Activated CD8-positive, alpha-beta T cell treated with anti-CD3 and anti-CD28 coated beads, Interleukin-2, amount 10 ng/mL, durations not matched to agents 7 days and 5 days (primary cell): ENCODE data around the gene DNAH9. TPM values are rescaled to one million over a fixed set of nuclear protein-coding genes. Genes with fewer than 3 reads are reported as not detected.

Experiments used
- ATAC-seq: fragments of 150-1000 bp; cut with Tn5 transposase; one replicate; pipeline ENCODE4 v1.10.0; 2021; ENCODE audit warnings: moderate library complexity
- CTCF ChIA-PET: fragments of 350-600 bp; sonication (Branson Sonifier 250); formaldehyde crosslinking; loops from one replicate; lab custom pipeline; 2021; ENCODE audit warnings: antibody characterized with exemption; lab: Charles Lee
- POLR2A ChIA-PET: fragments of 350-600 bp; sonication (Branson Sonifier 250); formaldehyde crosslinking; loops from one replicate; lab custom pipeline; 2021; ENCODE audit warnings: antibody characterized with exemption; lab: Charles Lee
- DNase-seq: peaks from one replicate; pipeline ENCODE4 v3.0.0-alpha.2; 2020
- H3K27ac Mint-ChIP-seq: one replicate; pipeline ENCODE4 v1.8.0; 2021; ENCODE audit warnings: mild to moderate bottlenecking, mixed read lengths
- H3K27me3 Mint-ChIP-seq: one replicate; pipeline ENCODE4 v1.8.0; 2021; ENCODE audit warnings: low read depth, mixed read lengths
- H3K36me3 Mint-ChIP-seq: one replicate; pipeline ENCODE4 v1.8.0; 2021; ENCODE audit warnings: low read depth, mixed read lengths
- H3K4me1 Mint-ChIP-seq: one replicate; pipeline ENCODE4 v1.8.0; 2021; ENCODE audit warnings: low read depth, mixed read lengths
- H3K4me3 Mint-ChIP-seq: one replicate; pipeline ENCODE4 v1.8.0; 2021; ENCODE audit warnings: mild to moderate bottlenecking, mixed read lengths
- H3K9me3 Mint-ChIP-seq: one replicate; pipeline ENCODE4 v1.8.0; 2022; ENCODE audit warnings: mixed read lengths; ENCODE audit not compliant: insufficient read depth
- total RNA-seq, 2 experiments: library from RNA; stranded (reverse); gene quantifications; one replicate each; pipeline ENCODE4 v1.2.3, GENCODE V29; 2021

The DNAH9 gene
- total RNA-seq, 2 experiments from 2014 or later, result not detected

DNA sequence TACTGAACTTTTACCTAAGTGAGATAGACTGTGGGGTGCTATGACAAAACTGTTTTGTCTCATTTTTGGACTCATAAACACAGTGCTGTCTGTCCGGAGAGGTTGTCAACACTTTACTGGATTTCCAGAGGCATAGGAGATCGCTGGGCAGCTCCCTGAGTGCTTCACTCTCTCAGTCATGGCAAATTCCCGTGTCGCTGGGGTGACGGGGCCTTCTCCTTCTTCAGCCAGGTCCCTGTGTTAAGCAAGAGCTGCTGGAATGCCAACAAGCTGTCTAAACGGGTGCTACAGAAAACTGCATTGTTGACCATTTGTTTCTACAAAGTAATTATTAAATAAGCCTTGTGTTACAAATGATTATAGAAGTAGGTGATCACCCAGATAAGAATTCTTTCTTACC is 141.6 kb downstream of the DNAH9 start:
- ATAC-seq (no peak), DNase-seq (no peak)
- POLR2A ChIA-PET, result no interaction called here
- Mint-ChIP-seq H3K4me3 (no peak overlapping the region), H3K27ac (no peak overlapping the region), H3K4me1 (no peaks in the 10 kb centered on the region), H3K9me3 (no peaks in the 10 kb centered on the region), H3K27me3 (no peaks in the 10 kb centered on the region), H3K36me3 (no peaks in the 10 kb centered on the region)
- CTCF ChIA-PET, result no interaction called here

DNA sequence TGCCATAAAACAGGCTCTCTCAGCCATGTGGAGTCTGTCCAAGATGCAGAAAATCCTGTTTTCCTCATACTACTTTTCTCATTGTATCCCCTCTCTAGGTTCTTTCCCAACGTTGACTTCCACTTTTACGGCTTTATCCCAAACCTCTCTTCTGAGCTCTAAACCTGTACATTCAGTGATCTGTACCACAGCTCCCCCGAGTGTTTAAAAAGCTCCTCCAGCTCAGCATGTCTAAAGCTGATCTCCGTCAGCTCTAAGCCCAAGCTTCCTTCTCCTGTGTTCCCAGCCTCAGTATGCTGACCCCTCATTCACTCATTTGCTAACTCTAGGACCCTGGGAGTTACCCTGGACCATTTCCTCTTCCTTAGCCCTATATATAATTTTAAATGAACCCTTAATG is 144.6 kb downstream of the DNAH9 start:
- no peak for ATAC-seq
- no peaks in the 10 kb centered on the region for H3K36me3 Mint-ChIP-seq
- no peaks in the 10 kb centered on the region for H3K27me3 Mint-ChIP-seq
- no peak for DNase-seq
- H3K4me1 Mint-ChIP-seq, result no peaks in the 10 kb centered on the region
- ChIA-PET POLR2A (no interaction called here), CTCF (no interaction called here)
- H3K4me3 Mint-ChIP-seq, result no peak overlapping the region
- no peaks in the 10 kb centered on the region for H3K9me3 Mint-ChIP-seq
- H3K27ac Mint-ChIP-seq, result no peak overlapping the region

DNA sequence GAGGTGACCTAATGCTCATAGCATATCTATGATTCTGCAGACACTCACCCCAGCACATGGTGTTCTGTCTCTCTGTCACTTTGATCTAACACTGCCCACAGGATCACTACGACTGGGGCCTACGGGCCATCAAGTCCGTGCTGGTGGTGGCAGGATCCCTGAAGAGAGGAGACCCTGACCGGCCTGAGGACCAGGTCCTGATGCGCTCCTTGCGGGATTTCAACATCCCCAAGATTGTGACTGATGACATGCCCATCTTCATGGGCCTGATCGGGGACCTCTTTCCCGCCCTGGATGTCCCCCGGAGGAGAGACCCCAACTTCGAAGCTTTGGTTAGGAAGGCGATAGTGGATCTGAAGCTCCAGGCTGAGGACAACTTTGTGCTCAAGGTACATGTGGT is 146.4 kb downstream of the DNAH9 start:
- no peaks in the 10 kb centered on the region for H3K27me3 Mint-ChIP-seq
- ATAC-seq, result no peak
- CTCF ChIA-PET, result no interaction called here

DNA sequence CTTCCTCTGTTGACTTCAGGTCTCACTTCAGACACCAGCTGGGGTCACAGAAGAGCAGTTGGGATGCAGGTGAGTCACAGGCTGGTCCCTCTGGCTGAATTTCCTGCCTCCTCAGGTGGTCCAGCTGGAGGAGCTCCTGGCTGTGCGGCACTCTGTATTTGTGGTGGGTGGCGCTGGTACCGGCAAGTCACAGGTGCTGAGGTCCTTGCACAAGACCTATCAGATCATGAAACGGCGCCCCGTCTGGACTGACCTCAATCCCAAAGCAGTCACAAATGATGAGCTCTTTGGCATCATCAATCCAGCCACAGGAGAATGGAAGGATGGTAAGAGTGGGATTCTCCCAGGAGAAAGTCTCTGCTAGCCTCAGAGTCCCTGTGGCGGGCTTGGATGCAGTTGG is 149.2 kb downstream of the DNAH9 start:
- ATAC-seq (no peak), DNase-seq (no peak)
- Mint-ChIP-seq H3K4me3 (no peak overlapping the region), H3K36me3 (no peaks in the 10 kb centered on the region), H3K4me1 (no peaks in the 10 kb centered on the region), H3K9me3 (no peaks in the 10 kb centered on the region), H3K27ac (no peak overlapping the region), H3K27me3 (no peaks in the 10 kb centered on the region)
- ChIA-PET CTCF (no interaction called here), POLR2A (no interaction called here)

More for the DNA sequence above, 146.4 kb downstream of the DNAH9 start:
- no peak for DNase-seq
- POLR2A ChIA-PET, result no interaction called here
- Mint-ChIP-seq H3K36me3 (no peaks in the 10 kb centered on the region), H3K27ac (no peak overlapping the region), H3K4me1 (no peaks in the 10 kb centered on the region), H3K9me3 (no peaks in the 10 kb centered on the region), H3K4me3 (no peak overlapping the region)

DNA sequence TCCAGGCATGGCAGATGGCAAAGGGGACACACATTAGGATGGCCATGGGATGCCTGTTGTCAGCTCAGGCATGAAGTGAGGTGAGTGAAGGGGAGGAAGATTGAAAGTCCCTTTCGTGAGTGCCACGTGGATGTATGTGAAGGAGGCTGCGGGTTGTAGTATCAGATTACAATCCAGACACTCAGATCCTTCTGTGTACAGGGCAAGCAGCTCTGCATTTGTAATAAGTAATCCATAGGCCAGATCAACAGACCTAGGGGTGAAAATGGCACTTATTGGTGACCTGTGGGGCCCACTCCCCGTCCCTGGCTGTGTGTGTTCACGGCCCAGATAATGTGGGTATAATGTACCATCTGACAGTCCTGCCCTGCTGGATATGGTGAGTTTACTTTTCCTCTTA is 159.5 kb downstream of the DNAH9 start:
- ChIA-PET POLR2A (no interaction called here), CTCF (no interaction called here)
- Mint-ChIP-seq H3K4me1 (no peaks in the 10 kb centered on the region), H3K36me3 (no peaks in the 10 kb centered on the region), H3K4me3 (no peak overlapping the region), H3K27me3 (no peaks in the 10 kb centered on the region), H3K27ac (no peak overlapping the region), H3K9me3 (no peaks in the 10 kb centered on the region)
- no peak for ATAC-seq
- no peak for DNase-seq

DNA sequence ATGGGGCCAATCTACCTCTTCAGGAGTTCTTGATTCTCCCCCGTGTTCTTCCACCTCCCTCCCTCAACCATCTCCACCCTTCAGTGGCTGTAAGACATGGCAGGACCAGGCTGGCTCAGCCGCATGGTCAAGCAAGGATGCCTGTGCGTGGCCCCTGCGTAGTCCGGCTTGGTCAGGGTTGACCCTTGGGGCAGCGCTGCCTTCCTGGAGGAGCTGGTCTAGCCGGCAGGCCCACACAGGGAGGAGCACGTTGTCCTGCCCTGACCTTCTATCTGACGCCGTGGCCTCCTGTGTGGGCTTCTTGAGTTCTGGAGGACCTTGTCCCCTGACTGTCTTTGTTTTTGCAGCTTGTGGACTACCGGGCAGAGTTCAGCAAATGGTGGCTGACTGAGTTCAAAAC is 169.8 kb downstream of the DNAH9 start:
- ChIA-PET CTCF (no interaction called here), POLR2A (no interaction called here)
- Mint-ChIP-seq H3K27me3 (no peaks in the 10 kb centered on the region), H3K4me3 (no peak overlapping the region), H3K9me3 (no peaks in the 10 kb centered on the region), H3K27ac (no peak overlapping the region), H3K4me1 (no peaks in the 10 kb centered on the region), H3K36me3 (no peaks in the 10 kb centered on the region)
- ATAC-seq (no peak), DNase-seq (no peak)

DNA sequence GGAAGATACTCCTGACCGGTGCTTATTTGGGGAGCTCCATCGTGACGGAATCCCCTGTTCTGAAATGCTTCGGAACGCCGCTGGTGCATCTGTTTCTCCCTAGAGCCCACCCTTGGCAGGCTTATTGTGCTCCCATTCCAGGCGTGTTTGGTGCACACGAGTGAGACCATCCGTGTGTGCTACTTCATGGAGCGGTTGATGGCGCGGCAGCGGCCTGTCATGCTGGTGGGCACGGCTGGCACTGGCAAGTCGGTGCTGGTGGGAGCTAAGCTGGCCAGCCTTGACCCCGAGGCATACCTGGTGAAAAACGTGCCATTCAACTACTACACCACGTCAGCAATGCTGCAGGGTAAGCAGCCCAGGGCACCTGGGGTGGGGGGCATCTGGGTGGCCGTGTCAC is 170.7 kb downstream of the DNAH9 start:
- Mint-ChIP-seq H3K27me3 (no peaks in the 10 kb centered on the region), H3K36me3 (no peaks in the 10 kb centered on the region), H3K9me3 (no peaks in the 10 kb centered on the region), H3K4me1 (no peaks in the 10 kb centered on the region), H3K4me3 (no peak overlapping the region), H3K27ac (no peak overlapping the region)
- CTCF ChIA-PET, result no interaction called here
- POLR2A ChIA-PET, result no interaction called here
- ATAC-seq, result no peak
- DNase-seq, result no peak

DNA sequence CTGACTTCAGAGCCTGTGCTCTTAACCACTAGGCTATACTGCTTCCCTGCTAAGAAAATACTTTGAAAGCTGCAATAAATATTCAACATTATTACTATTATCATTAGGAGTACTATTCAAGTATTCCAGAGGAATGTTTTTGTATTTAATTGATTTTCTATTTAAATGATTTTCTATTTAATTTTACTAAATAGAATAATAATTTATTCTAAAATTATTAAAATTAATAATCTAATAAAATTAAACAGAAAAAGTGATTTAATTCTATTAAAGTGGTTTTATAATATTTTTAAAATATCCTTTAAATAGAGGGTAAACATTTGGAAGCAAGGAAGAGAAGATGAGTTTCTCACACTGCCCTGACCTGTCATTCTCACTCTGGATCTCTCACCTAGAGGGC is 173.8 kb downstream of the DNAH9 start:
- no peaks in the 10 kb centered on the region for H3K36me3 Mint-ChIP-seq
- no peaks in the 10 kb centered on the region for H3K27me3 Mint-ChIP-seq
- POLR2A ChIA-PET, result no interaction called here
- H3K4me1 Mint-ChIP-seq, result no peaks in the 10 kb centered on the region
- no peak overlapping the region for H3K27ac Mint-ChIP-seq
- CTCF ChIA-PET, result no interaction called here
- H3K4me3 Mint-ChIP-seq, result no peak overlapping the region
- no peak for ATAC-seq
- H3K9me3 Mint-ChIP-seq, result no peaks in the 10 kb centered on the region
- DNase-seq, result no peak

DNA sequence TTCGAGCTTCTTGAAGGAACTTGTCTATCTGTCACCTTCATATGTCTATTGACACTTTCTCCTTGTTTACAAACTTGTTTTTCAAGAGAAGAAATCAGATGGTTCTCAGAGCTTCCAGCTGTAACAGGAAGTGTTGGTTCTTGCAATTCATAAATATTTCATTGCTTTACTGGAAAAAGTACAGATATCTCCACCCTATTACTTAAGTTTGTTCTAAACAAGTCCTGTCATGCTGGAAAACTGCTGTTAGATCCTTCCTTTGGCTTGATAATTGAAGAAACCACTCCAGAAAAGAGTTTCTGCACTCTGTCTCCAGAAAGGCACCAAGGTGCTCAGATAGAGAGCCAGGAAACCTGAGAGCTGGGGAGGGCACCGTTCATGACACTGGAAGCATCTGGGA is 181.6 kb downstream of the DNAH9 start:
- no peak overlapping the region for H3K27ac Mint-ChIP-seq
- DNase-seq (no peak), ATAC-seq (no peak)
- no peaks in the 10 kb centered on the region for H3K36me3 Mint-ChIP-seq
- no peaks in the 10 kb centered on the region for H3K4me1 Mint-ChIP-seq
- CTCF ChIA-PET, result no interaction called here
- no peak overlapping the region for H3K4me3 Mint-ChIP-seq
- no peaks in the 10 kb centered on the region for H3K27me3 Mint-ChIP-seq
- no peaks in the 10 kb centered on the region for H3K9me3 Mint-ChIP-seq
- POLR2A ChIA-PET, result no interaction called here

DNA sequence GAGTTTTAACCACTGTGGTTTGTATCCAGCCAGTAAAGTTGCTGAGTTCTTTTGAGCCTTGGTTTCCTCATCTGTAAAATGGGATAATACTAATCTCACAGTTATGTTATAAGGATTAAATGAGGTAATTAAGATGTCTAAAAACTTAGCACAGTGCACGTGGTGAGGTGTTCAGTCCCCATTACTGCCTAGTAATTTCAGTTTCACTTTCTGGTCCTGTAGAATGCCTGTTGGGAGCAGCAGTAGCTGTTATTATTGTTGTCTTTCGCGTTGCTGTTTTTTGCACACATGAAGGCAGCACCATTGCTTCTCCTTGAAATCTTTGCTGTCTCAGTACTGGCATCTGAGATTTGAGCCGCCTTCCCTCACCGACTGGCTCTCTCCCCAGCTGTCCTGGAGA is 182.4 kb downstream of the DNAH9 start:
- ChIA-PET POLR2A (no interaction called here), CTCF (no interaction called here)
- H3K4me3 Mint-ChIP-seq, result no peak overlapping the region
- H3K27me3 Mint-ChIP-seq, result no peaks in the 10 kb centered on the region
- no peaks in the 10 kb centered on the region for H3K4me1 Mint-ChIP-seq
- ATAC-seq (no peak), DNase-seq (no peak)
- no peaks in the 10 kb centered on the region for H3K9me3 Mint-ChIP-seq
- H3K27ac Mint-ChIP-seq, result no peak overlapping the region
- no peaks in the 10 kb centered on the region for H3K36me3 Mint-ChIP-seq

DNA sequence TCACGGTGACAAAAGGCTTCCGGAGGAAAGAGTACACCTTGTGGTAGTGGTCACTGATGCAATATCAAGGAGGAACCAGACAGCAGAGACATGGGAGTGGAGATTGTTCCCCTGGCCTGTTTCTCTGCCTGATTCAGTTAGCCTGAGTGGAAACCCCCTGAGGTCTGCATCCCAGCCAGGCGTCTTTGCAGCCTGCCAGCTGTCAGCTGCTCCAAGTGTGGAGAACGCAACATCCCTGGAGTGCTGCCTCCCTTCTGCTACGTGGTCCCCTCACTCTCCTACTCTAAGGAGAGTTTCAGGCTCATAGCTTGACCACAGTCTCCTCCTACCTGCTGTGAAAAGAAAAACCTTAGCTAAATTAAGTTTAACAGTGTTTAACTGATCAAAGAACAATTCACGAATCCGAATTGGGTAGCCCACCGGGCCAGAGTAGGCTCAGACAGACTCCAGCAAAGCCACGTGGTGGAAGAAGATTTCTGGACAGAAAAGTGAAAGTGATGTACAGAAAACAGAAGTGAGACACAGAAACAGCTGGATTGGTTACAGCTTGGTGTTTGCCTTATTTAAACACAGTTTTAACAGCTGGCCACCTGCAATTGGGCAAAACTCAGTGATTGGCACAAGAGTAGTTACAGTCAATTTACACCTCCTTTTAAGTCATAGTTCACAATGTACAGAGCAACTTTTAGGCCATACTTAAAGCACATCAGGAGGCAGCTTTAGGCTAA is 188.6 kb downstream of the DNAH9 start:
- no peaks in the 10 kb centered on the region for H3K4me1 Mint-ChIP-seq
- H3K27me3 Mint-ChIP-seq, result no peaks in the 10 kb centered on the region
- H3K36me3 Mint-ChIP-seq, result no peaks in the 10 kb centered on the region
- no peak for DNase-seq
- no peak overlapping the region for H3K27ac Mint-ChIP-seq
- peaks cover 4% of the 10 kb centered on the region for H3K9me3 Mint-ChIP-seq
- ATAC-seq, result no peak
- H3K4me3 Mint-ChIP-seq, result no peak overlapping the region
- ChIA-PET POLR2A (no interaction called here), CTCF (no interaction called here)

DNA sequence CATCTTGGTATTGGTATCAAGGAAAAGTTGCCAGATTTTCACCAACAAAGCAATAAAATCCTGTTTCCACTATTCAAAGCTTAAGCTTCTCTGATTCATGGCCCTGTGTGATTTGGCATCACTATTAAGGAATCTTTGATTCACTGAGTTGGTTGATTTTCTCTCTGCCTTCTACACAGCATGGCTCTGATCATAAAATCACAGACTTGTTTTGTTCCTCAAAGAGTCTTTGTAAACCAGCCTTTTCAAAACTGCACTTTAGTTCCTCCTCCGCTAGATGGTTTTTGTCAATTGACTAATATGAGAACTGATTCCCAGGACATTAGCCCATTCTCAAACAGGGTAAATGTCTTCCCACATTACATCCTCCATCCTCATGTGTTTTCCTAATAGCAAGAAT is 197.6 kb downstream of the DNAH9 start:
- no peak for DNase-seq
- Mint-ChIP-seq H3K9me3 (no peaks in the 10 kb centered on the region), H3K4me3 (no peak overlapping the region), H3K27me3 (no peaks in the 10 kb centered on the region), H3K4me1 (no peaks in the 10 kb centered on the region), H3K36me3 (no peaks in the 10 kb centered on the region), H3K27ac (no peak overlapping the region)
- no peak for ATAC-seq
- CTCF ChIA-PET, result interaction anchor here (1.0 kb wide), 1 partner anchor 13 kb away, joined by 3 read pairs; no protein-coding TSS in a partner anchor
- POLR2A ChIA-PET, result no interaction called here

DNA sequence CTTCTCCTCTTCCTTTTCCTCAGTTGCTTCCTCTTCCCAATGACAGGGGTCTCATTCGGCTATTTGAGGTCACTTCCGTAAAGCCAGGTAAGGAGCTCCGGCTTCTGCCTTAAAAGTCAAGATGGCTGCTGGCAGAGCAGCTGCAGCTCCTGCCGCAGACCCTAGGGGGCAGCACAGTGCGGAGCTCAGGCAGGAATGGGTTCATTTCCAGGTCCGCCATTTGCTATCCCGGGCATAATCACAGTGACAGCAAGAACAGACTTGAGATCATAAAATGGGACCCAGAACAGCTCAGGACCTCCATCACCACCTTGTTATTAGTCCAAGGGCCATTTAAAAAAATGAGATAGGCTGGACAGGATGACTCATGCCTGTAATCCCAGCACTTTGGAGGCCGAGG is 199.5 kb downstream of the DNAH9 start:
- H3K27ac Mint-ChIP-seq, result no peak overlapping the region
- no peak for ATAC-seq
- no peaks in the 10 kb centered on the region for H3K27me3 Mint-ChIP-seq
- H3K4me1 Mint-ChIP-seq, result no peaks in the 10 kb centered on the region
- POLR2A ChIA-PET, result no interaction called here
- no peak for DNase-seq
- CTCF ChIA-PET, result no interaction called here
- H3K36me3 Mint-ChIP-seq, result no peaks in the 10 kb centered on the region
- no peak overlapping the region for H3K4me3 Mint-ChIP-seq
- H3K9me3 Mint-ChIP-seq, result no peaks in the 10 kb centered on the region
